Occipital lobe (tissue), 2 donors: Measurements from ENCODE around the gene NEK1. TPM values are rescaled to one million over a fixed set of nuclear protein-coding genes. Genes with fewer than 3 reads are reported as not detected.

ENCODE experiments used
- DNase-seq: peaks from one replicate; lab custom pipeline; 2025; lab: John Stamatoyannopoulos, UW
- total RNA-seq: library from RNA; depleted of rRNA; stranded (reverse); fragments of >200 nt; gene quantifications from one replicate; pipeline ENCODE4 v1.2.3, GENCODE V29; 2014

The NEK1 gene
- total RNA-seq, 1 donor from 2014 or later = 31.5 TPM

DNA sequence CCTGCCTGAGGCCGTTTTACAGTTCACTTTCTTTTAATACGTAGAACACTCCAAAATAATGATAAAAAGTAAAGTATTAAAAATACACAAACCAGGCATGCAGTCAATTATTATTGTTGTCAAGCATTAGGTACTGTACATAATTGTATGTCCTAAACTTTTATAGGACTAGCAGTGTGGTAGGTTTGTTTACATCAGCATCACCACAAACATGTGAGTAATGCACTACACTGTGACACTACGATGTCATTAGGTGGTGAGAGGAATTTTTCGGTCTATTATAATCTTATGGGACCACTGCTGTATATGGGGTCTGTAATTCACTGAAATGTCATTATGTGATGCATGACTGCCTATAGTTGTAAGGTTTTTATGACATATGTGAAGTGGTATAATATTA, 192.1 kb downstream of the NEK1 start:
- DNase-seq = no peak

GRCh38 chr4:169418846-169419245, 193.5 kb downstream of the NEK1 start:
- DNase-seq = no peak

GRCh38 chr4:169417629-169418282, 194.6 kb downstream of the NEK1 start:
- no peak for DNase-seq

DNA sequence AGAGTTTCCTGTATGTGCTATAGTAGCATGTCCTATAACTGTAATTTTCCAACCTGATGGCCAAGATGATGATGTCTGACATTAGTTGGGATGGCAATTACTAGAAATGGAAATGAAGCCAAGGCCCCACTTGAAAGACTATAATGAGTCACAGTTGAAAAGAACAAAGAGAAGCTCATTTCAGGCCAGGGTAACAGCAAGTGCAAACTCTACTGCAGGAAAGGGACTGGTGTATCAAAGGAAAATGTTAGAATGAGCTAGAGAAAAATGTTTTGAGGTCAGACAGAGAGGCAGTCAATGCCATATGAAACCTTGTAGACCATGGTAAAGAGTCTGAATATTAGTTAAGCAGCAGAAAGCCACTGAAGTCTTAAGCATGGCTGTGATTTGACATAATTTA, 195.4 kb downstream of the NEK1 start:
- DNase-seq = no peak

DNA sequence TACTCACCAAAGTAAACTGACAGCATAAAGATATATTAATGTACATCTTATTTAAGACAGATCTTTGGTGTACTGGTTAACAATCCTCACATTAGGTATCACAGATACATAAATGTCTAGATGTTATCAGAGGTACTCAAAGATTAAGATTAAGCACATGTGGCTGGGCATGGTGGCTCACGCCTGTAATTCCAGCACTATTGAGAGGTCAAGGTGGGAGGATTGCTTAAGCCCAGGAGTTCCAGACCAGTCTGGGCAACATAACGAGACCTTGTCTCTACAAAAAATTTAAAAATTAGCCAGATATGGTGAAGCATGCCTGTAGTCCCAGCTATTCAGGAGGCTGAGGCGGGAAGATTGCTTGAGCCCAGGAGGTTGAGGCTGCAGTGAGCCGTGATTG, 195.9 kb downstream of the NEK1 start:
- DNase-seq = no peak

- no peak for DNase-seq
These were observed 197.5 kb downstream of the NEK1 start for GRCh38 chr4:169414913-169415312.

GRCh38 chr4:169412046-169412445, 200.3 kb downstream of the NEK1 start:
- DNase-seq = no peak

DNA sequence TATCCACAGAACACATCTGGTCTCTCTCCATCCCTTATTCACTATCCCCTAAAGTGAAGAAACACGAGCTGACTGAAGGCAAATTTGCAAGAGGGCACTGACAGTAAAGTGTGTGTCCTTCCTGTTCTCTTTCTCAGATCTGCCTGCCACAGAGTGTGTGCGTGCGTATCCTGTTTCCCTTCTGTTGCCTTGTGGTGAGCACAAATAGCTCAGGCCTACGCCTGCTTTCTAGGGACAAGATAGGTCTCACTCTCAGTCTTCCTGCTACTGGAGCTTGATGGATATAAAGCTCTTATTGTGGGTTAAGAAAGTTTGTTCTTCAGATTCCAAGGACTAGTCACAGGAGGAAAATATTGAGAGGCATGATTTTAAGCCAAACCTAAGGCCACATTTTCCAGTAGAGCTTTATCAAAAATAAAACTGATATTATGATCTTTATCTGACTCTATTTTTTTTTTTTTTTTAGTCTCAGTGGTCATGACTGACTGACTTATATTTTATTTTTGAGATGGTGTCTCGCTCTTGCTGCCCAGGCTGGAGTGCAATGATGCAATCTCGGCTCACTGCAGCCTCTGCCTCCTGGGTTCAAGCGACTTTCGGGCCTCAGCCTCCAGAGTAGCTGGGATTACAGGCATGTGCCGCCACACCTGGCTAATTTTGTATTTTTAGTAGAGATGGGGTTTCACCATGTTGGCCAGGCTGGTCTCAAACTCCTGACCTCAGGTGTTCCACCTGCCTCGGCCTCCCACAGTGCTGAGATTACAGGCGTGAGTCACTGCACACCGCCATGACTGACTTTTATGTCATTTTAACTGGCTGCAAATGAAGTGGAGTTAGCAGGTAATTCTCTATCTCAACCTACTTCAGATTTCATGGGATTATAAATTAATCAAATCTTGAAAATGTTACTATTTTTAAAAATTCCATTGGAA, 201.3 kb downstream of the NEK1 start:
- no peak for DNase-seq

GRCh38 chr4:169407217-169407845, 205.1 kb downstream of the NEK1 start:
- DNase-seq = no peak

DNA sequence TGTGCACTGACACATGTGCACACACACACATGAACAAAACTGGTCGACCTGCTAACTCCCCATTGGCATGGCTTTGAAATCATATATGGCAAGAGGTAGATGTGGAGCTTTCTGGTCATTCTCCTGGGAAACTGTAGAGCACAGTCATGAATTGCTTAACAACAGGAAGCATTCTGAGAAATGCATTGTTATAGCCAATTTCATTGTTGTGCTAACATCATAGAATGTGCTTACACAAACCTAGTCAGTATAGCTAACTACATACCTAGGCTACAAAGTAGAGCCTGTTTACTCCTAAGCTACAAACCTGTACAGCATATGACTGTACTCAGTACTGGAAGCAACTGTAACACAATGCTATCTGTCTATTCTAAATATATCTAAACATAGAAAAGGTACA, 207.4 kb downstream of the NEK1 start:
- no peak for DNase-seq

- DNase-seq = no peak
These were observed 211.6 kb downstream of the NEK1 start for GRCh38 chr4:169400832-169401231.

DNA sequence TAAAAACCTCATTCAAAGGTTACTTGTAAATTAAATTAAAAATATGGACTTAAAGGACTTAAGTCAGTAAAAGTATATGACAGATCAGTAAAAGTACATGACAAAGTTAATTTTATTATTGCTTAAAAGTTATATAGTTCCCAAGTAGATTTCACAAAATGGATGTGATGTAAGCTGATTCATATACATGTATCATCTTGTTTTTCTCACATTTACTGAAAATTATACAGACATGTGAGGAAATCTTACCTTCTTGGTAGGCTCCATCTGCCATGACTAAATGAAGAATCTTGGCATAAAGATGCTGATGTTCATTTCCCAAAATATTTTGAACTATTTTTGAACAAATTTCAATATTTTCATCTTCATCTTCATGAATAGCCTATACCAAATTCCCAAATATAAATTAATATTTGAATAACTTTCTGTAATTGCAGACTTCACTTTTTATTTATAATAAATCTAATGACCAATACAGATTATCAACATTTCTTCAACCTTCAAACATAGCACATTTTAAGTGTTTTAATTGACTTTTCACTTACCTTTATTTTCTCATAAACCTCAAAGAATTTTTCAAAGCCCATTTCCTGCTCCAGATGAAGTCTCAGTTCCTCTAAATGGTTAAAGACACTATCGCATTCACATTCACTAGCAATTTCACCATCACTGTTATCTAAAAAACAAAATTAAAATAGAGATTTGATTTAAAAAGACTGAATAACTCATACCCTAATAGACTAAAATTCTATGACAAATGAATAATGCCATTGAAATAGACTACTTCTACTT, 212.2 kb downstream of the NEK1 start:
- no peak for DNase-seq

GRCh38 chr4:169398316-169398715, 214.1 kb downstream of the NEK1 start:
- no peak for DNase-seq

GRCh38 chr4:169397762-169398161, 214.6 kb downstream of the NEK1 start:
- DNase-seq = no peak

- no peak for DNase-seq
These were observed 227.0 kb downstream of the NEK1 start for GRCh38 chr4:169385376-169385775.

- no peak for DNase-seq
These were observed 227.6 kb downstream of the NEK1 start for GRCh38 chr4:169384779-169385178.

- DNase-seq = no peak
These were observed 228.7 kb downstream of the NEK1 start for GRCh38 chr4:169383724-169384123.

DNA sequence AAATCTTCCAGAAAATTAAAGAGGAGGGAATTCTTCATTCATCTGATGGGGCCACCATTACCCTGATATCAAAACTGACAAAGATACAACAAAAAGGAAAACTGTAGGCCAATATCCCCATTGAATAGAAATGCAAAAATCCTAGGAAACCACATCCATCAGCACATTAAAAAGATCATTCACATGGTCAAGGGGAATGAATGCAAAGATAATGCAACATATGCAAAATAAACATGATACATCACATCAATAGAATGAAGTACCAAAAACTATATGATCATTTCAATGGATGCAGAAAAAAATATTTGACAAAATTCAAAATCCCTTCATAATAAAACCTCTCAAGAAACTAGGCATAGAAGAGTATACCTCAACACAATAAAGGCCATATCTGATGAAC, 232.7 kb downstream of the NEK1 start:
- DNase-seq = no peak

DNA sequence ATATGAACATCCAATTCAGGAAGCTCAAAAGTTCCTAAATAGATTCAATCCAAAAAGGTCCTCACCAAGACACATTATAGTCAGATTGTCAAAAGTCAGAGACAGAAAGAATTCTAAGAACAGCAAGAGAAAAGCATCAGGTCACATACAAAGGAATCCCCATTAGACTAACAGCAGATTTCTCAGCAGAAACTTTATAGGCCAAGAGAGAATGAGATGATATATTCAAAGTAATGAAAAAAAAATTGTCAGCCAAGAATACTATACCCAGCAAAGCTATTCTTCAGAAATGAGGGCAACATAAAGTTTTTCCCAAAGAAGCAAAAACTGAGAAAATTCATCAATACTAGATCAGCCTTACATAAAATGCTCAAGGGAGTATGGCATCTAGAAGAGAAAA, 235.0 kb downstream of the NEK1 start:
- DNase-seq = no peak

- DNase-seq = no peak
These were observed 236.0 kb downstream of the NEK1 start for GRCh38 chr4:169376421-169376820.

DNA sequence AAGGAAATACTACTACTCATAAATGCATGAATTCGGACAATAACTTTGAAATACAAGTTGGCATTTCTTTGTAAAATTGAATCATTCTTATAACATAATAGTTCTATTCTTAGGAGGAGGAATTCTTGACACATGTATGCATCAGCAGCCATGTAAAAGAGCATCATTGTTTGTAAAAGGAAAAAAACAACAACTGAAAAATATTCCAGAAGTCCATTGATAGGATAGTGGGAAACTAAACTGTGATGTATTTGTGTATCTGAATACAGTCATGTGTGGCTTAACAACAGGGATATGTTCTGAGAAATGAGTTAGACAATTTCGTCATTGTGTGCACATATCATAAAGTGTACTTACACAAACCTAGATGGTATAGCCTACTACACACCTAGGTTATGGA, 239.6 kb downstream of the NEK1 start:
- no peak for DNase-seq

DNA sequence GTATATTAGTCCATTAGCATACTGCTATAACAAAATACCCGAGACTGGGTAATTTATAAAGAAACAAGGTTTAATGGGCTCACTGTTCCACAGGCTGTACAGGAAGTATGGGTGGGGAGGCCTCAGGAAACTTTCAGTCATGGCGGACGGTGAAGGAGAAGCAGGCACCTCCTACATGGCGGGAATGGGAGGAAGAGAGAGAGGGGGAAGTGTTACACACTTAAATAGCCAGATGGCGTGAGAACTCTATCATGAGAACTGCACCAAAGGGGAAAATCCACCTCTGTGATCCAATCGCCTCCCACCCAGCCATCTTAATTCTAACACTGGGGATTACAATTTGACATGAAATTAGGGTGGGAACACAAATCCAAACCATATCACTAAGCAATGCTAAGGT, 242.7 kb downstream of the NEK1 start:
- DNase-seq = no peak
